Urothelium cell line (cell line): ENCODE data around the gene CNN3.
A peak's percentile ranks its signal among the peaks of the same experiment; 100 is the strongest.

Experiments
- DNase-seq: peaks from one replicate; pipeline ENCODE4 v3.0.0; 2011; ENCODE audit warnings: low spot score, mixed read lengths
- FAIRE-seq: peaks from 2 replicates; lab custom pipeline; 2011; peaks lifted over from hg19 to GRCh38; lab: Jason Lieb, UNC

The CNN3 gene

DNA sequence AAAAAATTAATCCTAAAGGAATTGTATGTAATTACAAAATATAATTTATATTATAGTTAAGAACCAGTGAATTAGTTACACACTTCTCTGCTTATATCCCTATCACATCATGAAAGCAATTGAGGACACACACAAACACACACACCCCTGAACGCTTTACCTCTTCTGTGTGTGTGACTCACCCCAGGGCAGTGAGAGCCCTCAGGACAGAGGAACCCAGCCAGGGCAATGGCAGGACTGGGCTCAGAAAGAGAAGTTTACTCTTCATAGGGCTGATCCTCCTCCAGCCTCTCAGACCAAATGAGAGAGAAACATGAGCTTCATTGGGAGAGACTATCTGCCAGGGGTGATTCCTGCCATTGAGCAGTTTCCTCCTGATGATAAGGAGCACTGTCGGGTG, 68.6 kb downstream of the CNN3 start:
- FAIRE-seq: no peak
- no peak for DNase-seq

- FAIRE-seq: no peak
These were observed 70.0 kb downstream of the CNN3 start for GRCh38 chr1:94856868-94857267.

DNA sequence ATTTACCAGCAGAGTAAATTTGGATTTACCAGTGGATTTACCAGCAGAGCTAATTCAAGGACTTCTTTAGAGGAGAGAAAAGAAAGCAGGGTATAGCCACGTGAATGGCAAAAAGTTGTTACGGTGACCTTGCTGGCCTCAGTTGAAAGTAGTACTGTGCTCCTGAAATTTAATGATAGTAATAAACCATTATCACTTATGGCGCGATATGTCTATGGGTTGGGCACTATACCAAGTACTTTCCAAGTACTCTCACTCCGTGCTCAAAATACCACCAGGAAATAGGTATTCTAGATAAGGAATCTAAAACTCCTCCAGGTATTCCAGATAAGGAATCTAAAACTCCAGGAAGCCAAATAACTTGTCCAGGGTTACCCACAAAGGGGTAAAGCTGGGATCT, 70.9 kb downstream of the CNN3 start:
- DNase-seq: no peak
- FAIRE-seq: no peak

More at GRCh38 chr1:94856868-94857267, 70.0 kb downstream of the CNN3 start:
- no peak for DNase-seq

DNA sequence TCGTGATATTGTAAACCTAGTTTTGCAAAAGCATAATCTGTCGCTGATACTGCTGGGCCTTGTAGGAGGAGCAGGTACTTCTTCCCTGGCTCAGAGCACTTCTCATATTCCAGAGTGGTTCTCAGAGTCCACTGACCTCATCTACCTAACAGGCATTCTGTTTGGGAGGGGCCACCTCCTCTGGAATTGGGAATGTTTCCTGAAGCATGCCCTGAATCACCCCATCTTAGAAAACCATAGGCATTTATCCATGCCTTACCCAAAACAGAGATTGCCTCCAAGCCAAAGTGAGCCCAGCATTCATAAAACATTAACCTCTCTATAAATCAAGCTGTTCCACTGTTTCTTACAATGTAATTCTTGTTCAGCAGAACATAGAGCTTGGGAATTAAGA, 71.6 kb downstream of the CNN3 start:
- FAIRE-seq (no peak), DNase-seq (peak; percentile 74)

- FAIRE-seq (peak; percentile 93), DNase-seq (peak; percentile 94)
These were observed 72.2 kb downstream of the CNN3 start for GRCh38 chr1:94854458-94855306.

DNA sequence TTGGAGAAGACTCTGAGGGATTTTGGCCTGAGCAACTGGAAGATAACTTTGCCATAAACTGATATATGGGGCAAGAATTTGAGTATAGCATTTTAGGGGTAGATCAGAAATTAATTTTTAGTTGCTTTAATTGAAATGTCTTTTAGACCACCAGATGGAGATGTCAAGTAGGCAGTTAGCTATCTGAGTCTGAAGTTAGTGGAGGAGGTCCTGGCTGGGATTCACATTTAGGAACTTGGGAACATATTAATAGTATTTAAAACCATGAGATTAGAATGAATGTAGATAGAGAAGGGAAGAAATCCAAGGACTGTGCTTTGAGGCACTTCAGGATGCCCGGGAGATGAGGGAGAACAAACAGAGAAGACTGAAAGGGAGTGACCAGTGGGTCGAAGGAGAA, 74.1 kb downstream of the CNN3 start:
- no peak for FAIRE-seq
- no peak for DNase-seq

- FAIRE-seq: no peak
- DNase-seq: no peak
These were observed 75.3 kb downstream of the CNN3 start for GRCh38 chr1:94851571-94851970.
